Heart right ventricle (tissue), 16 donors: ENCODE data around the gene PRKN. TPM values are rescaled to one million over a fixed set of nuclear protein-coding genes. Genes with fewer than 3 reads are reported as not detected.

Experiments
- ATAC-seq, 8 donors: fragments of 200-7000 bp; cut with Tn5 transposase; one replicate each; pipeline ENCODE4 v1.9.1; 2020; ENCODE audit warnings: mild to moderate bottlenecking in 8 of 8, moderate library complexity in 8 of 8, moderate number of reproducible peaks in 1 of 8
- DNase-seq, 2 donors: peaks; one replicate each; pipeline ENCODE4 v3.0.0-alpha.2; 2020
- H3K27ac ChIP-seq, 10 donors: fragments of 200-600 bp; sonication (generic) in 2 of 10; one replicate each; pipeline versions ENCODE4 v1.5.0 to v1.8.0; 2020 to 2022; ENCODE audit warnings: mild to moderate bottlenecking in 3 of 10
- H3K27me3 ChIP-seq, 7 donors: fragments of 200-600 bp; one replicate each; pipeline ENCODE4 v1.8.0; 2021 to 2022; ENCODE audit warnings: mild to moderate bottlenecking in 2 of 7
- H3K36me3 ChIP-seq, 9 donors: fragments of 200-600 bp; sonication (generic) in 1 of 9; one replicate each; pipeline versions ENCODE4 v1.5.0 to v1.8.0; 2020 to 2022; ENCODE audit warnings: mild to moderate bottlenecking in 2 of 9
- H3K4me1 ChIP-seq, 9 donors: fragments of 200-600 bp; sonication (generic) in 1 of 9; one replicate each; pipeline versions ENCODE4 v1.5.0 to v1.8.0; 2020 to 2022; ENCODE audit warnings: mild to moderate bottlenecking in 4 of 9
- H3K4me3 ChIP-seq, 10 donors: fragments of 200-600 bp; sonication (generic) in 2 of 10; one replicate each; pipeline versions ENCODE4 v1.5.0 to v1.8.0; 2020 to 2022; ENCODE audit warnings: mild to moderate bottlenecking in 7 of 10, moderate library complexity in 2 of 10
- H3K9me3 ChIP-seq, 11 donors: fragments of 200-600 bp in 10 of 11; sonication (generic) in 2 of 11; one replicate each; pipeline versions ENCODE4 v1.5.0 to v1.8.0; 2013 to 2022; ENCODE audit warnings: mild to moderate bottlenecking in 2 of 11, control low read depth in 1 of 11, moderate library complexity in 1 of 11
- CTCF ChIP-seq, 9 donors: fragments of 200-600 bp; sonication (generic) in 2 of 9; IDR thresholded peaks; one replicate each; pipeline versions ENCODE4 v1.5.0 to v1.8.0; 2021 to 2022; ENCODE audit warnings: antibody characterized with exemption in 9 of 9, mild to moderate bottlenecking in 5 of 9, moderate library complexity in 1 of 9
- WGBS, 2 donors: extraction: QIAGEN DNeasy Blood & Tissue Kit; methylation state at CpG; one replicate each; pipeline ENCODE4 v1.1.7; 2013; ENCODE audit warnings: inconsistent platforms in 1 of 2; 5-methylcytosine and 5-hydroxymethylcytosine counted together
- intact Hi-C, 10 donors: fragments of 100-400 bp; cut with DNase I; formaldehyde crosslinking; loops; one replicate each; pipeline versions ENCODE4 v1.11.1 to v1.14.2; 2022
- polyA plus RNA-seq, 2 donors: library from polyadenylated mRNA; stranded (reverse); fragments of 200-250 nt; gene quantifications; one replicate each; pipeline ENCODE4 v1.2.3, GENCODE V29; 2013
- total RNA-seq, 10 donors: library from RNA; stranded (reverse); fragmentation: NEBNext Ultra II Directional in 3 of 10; extraction: Animal tissue kit (Norgen Biotek cat#: 25700) in 3 of 10; gene quantifications; one replicate each; pipeline versions ENCODE4 v1.2.1 to v1.2.4, GENCODE V29; 2021 to 2023
- donor health status: Arrhythmogenic right ventricular cardiomyopathy.
- donor health status: ischemic (EF 13 %, LVEDD 7.1; RV severe dilation, severe dysfunction).
- donor health status: healthy with polysubstance abuse.
- donor health status: DM: no; HTN: yes; CAD: no.
- donor health status: DM: no; HTN: no; CAD: no.
- donor health status: ischemic (EF 25% LVEDD 6.9; RV normal size, moderate dysfunction).
- donor health status: ischemic (EF 25% LVEDD 5.7; RV mildly dilated, moderate dysfunction).
- donor health status: healthy.
- donor health status: DM: yes; HTN: yes; CAD: no.
- donor health status: Ischemic cardiomyopathy.
- donor health status: ischemic (EF 35%, LVEDD 5.7; RV mildly dilated, moderate dysfunction).
- donor health status: nonischemic (EF 11% LVEDD 7.7; RV severe dilation, severe dysfunction).
- donor health status: DM: yes; HTN: yes; CAD: no.
- donor health status: PGD.
- donor health status: ischemic (EF 29% LVEDD 5.4; RV normal size, mild dysfunction).
- donor health status: nonischemic (EF 23%, LVEDD 6.1; RV moderate dilation, normal function).

Gene PRKN
- total and polyA plus RNA-seq, 12 donors = 2.3 to 27.7 (median 26.3) TPM

- no peak for DNase-seq
- Histone ChIP-seq H3K27ac (no peak overlapping the region), H3K4me1 (peaks cover 0 to 13% (median 0%) of the 10 kb centered on the region in 9 donors), H3K4me3 (no peak overlapping the region), H3K27me3 (no peaks in the 10 kb centered on the region), H3K9me3 (peaks cover 0 to 9% (median 0%) of the 10 kb centered on the region in 11 donors), H3K36me3 (no peaks in the 10 kb centered on the region)
- TF ChIP-seq CTCF (IDR thresholded peaks at IDR 0.05) = no peak
- intact Hi-C loops = no loop called here
- WGBS, 2 donors = 74 to 78% methylated on average over 6 of the region's 6 CpGs
- ATAC-seq = no peak
Measured at GRCh38 chr6:162360901-162361567, 366.5 kb downstream of the PRKN start.

- intact Hi-C loops = no loop called here
- Histone ChIP-seq H3K27ac (no peak overlapping the region), H3K4me1 (peaks cover 0 to 13% (median 0%) of the 10 kb centered on the region in 9 donors), H3K9me3 (peaks cover 0 to 9% (median 0%) of the 10 kb centered on the region in 11 donors), H3K36me3 (no peaks in the 10 kb centered on the region), H3K27me3 (no peaks in the 10 kb centered on the region), H3K4me3 (no peak overlapping the region)
- ATAC-seq (no peak), DNase-seq (no peak)
- WGBS, 2 donors = 78 to 84% methylated on average over 4 of the region's 4 CpGs
- no peak for TF ChIP-seq CTCF (IDR thresholded peaks at IDR 0.05)
Measured at GRCh38 chr6:162358625-162359024, 368.9 kb downstream of the PRKN start.

- no peaks in the 10 kb centered on the region for H3K36me3 ChIP-seq
- H3K4me3 ChIP-seq = no peak overlapping the region
- H3K27ac ChIP-seq = peak overlapping the region in 5 of 10 donors; percentile 15 to 57 (median 54)
- H3K9me3 ChIP-seq = peaks cover 0 to 3% (median 0%) of the 10 kb centered on the region in 11 donors
- intact Hi-C loops = no loop called here
- H3K4me1 ChIP-seq = peaks cover 0 to 24% (median 8%) of the 10 kb centered on the region in 9 donors
- TF ChIP-seq CTCF (IDR thresholded peaks at IDR 0.05) = no peak
- H3K27me3 ChIP-seq = no peaks in the 10 kb centered on the region
- DNase-seq = no peak
- 46 to 54% methylated on average over 4 of the region's 4 CpGs for WGBS, 2 donors
- ATAC-seq = peak in 5 of 8 donors; percentile 19 to 78 (median 45)
Measured at GRCh38 chr6:162345051-162345511, 382.5 kb downstream of the PRKN start.

- TF ChIP-seq CTCF (IDR thresholded peaks at IDR 0.05) = no peak
- ATAC-seq (peak in 5 of 8 donors; percentile 8 to 62 (median 12)), DNase-seq (no peak)
- peaks cover 0 to 3% (median 0%) of the 10 kb centered on the region in 11 donors for H3K9me3 ChIP-seq
- WGBS, 2 donors = 73 to 81% methylated on average over 2 of the region's 2 CpGs
- H3K36me3 ChIP-seq = no peaks in the 10 kb centered on the region
- H3K27ac ChIP-seq = peak overlapping the region in 5 of 10 donors; percentile 15 to 57 (median 54)
- no peaks in the 10 kb centered on the region for H3K27me3 ChIP-seq
- H3K4me3 ChIP-seq = no peak overlapping the region
- H3K4me1 ChIP-seq = peaks cover 0 to 24% (median 8%) of the 10 kb centered on the region in 9 donors
- intact Hi-C loops = no loop called here
Measured at GRCh38 chr6:162344646-162345010, 382.9 kb downstream of the PRKN start.
